ENCODE measurements around the gene BFSP1. TPM values are rescaled to one million over a fixed set of nuclear protein-coding genes. Genes with fewer than 3 reads are reported as not detected.

BFSP1 gene
- total and polyA plus RNA-seq, 2 experiments from 2014 or later, result 2.0 to 2.3 TPM

Other genes with a start within 250 kb of the BFSP1 start
- gene DSTN, start 38.7 kb upstream of the BFSP1 start, total RNA-seq, result 315 and 342 TPM in 2 replicates
- gene DSTN, start 38.7 kb upstream of the BFSP1 start, polyA plus RNA-seq, result 352 and 369 TPM in 2 replicates
- gene RRBP1, start 150.9 kb upstream of the BFSP1 start, total RNA-seq, result 182 and 193 TPM in 2 replicates
- gene RRBP1, start 150.9 kb upstream of the BFSP1 start, polyA plus RNA-seq, result 242 and 274 TPM in 2 replicates
- not detected in 2 replicates for gene BANF2, start 168.6 kb upstream of the BFSP1 start, total RNA-seq
- not detected in 2 replicates for gene BANF2, start 168.6 kb upstream of the BFSP1 start, polyA plus RNA-seq

All from hepatocyte (in vitro differentiated cells).